HEK293 (cell line): ENCODE results near the gene TUBD1.

Experiments
- CTCF ChIA-PET: fragments of 350-600 bp; formaldehyde crosslinking; extraction: SDS; loops from one replicate; lab custom pipeline; 2021; ENCODE audit warnings: antibody characterized with exemption; lab: Yijun Ruan, JAX
- POLR2A ChIA-PET: fragments of 300-600 bp; formaldehyde crosslinking; extraction: SDS; loops from one replicate; lab custom pipeline; 2020; ENCODE audit warnings: antibody characterized with exemption, inconsistent platforms; lab: Yijun Ruan, JAX
- H3K27ac ChIP-seq: fragments of 200-500 bp; sonication (Bioruptor generic); 2 replicates; pipeline ENCODE4 v1.5.1; 2014; ENCODE audit warnings: low read depth, low read length, control low read depth, inconsistent platforms; ENCODE audit errors: extremely low read depth
- H3K36me3 ChIP-seq, 2 experiments: fragments of 200-500 bp in 1 of 2; sonication (Bioruptor generic) in 1 of 2; 1 replicate in 1 of 2; 2 replicates in 1 of 2; pipeline ENCODE4 v1.5.1; 2014 to 2017; ENCODE audit warnings: inconsistent platforms in 2 of 2, low read length in 2 of 2; ENCODE audit not compliant: control insufficient read depth in 2 of 2, insufficient read depth in 1 of 2
- H3K4me1 ChIP-seq: fragments of 200-500 bp; sonication (Bioruptor generic); 2 replicates; pipeline ENCODE4 v1.5.1; 2014; ENCODE audit warnings: mild to moderate bottlenecking, low read length, inconsistent platforms; ENCODE audit not compliant: control insufficient read depth, insufficient read depth
- H3K4me3 ChIP-seq: 2 replicates; pipeline ENCODE4 v1.5.1; 2011; ENCODE audit warnings: low read depth, mild to moderate bottlenecking, control low read depth, low read length, moderate library complexity
- H3K9me3 ChIP-seq: fragments of 200-500 bp; sonication (Bioruptor generic); 2 replicates; pipeline ENCODE4 v1.5.1; 2014; ENCODE audit warnings: low read depth, low read length, inconsistent platforms; ENCODE audit not compliant: control insufficient read depth, insufficient read depth
- HOXC10 ChIP-seq: sonication (generic); formaldehyde crosslinking; IDR thresholded peaks from 2 replicates; pipeline ENCODE4 v1.8.1; 2023; ENCODE audit warnings: mild to moderate bottlenecking, missing genetic modification reagents
- IKZF3 ChIP-seq: fragments of 450-650 bp; IDR thresholded peaks from 2 replicates; pipeline ENCODE4 v1.5.0; 2018; ENCODE audit warnings: missing biosample characterization, mild to moderate bottlenecking, missing genetic modification characterization, moderate library complexity
- MEIS1 ChIP-seq: sonication (generic); formaldehyde crosslinking; IDR thresholded peaks from 2 replicates; pipeline ENCODE4 v1.8.1; 2022; ENCODE audit warnings: missing genetic modification reagents, mild to moderate bottlenecking, borderline replicate concordance
- PRDM1 ChIP-seq: fragments of 450-650 bp; formaldehyde crosslinking; IDR thresholded peaks from 2 replicates; pipeline ENCODE4; 2016; ENCODE audit warnings: missing biosample characterization, missing genetic modification characterization
- SP7 ChIP-seq: fragments of 450-650 bp; formaldehyde crosslinking; IDR thresholded peaks from 2 replicates; pipeline ENCODE4 v1.5.1; 2016; ENCODE audit warnings: missing biosample characterization, missing genetic modification characterization
- ZNF24 ChIP-seq: fragments of 450-650 bp; formaldehyde crosslinking; IDR thresholded peaks from 2 replicates; pipeline ENCODE4 v1.5.1; 2016; ENCODE audit warnings: missing biosample characterization, missing genetic modification characterization
- ZNF302 ChIP-seq: fragments of 450-650 bp; formaldehyde crosslinking; IDR thresholded peaks from 2 replicates; pipeline ENCODE4 v1.5.1; 2016; ENCODE audit warnings: missing biosample characterization, missing genetic modification characterization, low read depth
- ZNF518A ChIP-seq: fragments of 450-650 bp; formaldehyde crosslinking; conservative IDR thresholded peaks from 2 replicates; pipeline ENCODE4 v1.5.1; 2016; ENCODE audit warnings: low read depth, missing biosample characterization, missing genetic modification characterization
- ZNF549 ChIP-seq: fragments of 450-650 bp; IDR thresholded peaks from 2 replicates; pipeline ENCODE4 v1.5.1; 2018; ENCODE audit warnings: missing biosample characterization, missing genetic modification characterization, mild to moderate bottlenecking, inconsistent platforms, moderate library complexity
- ZNF580 ChIP-seq: fragments of 450-650 bp; formaldehyde crosslinking; IDR thresholded peaks from 2 replicates; pipeline ENCODE4 v1.5.1; 2016; ENCODE audit warnings: missing biosample characterization, missing genetic modification characterization
- ZNF639 ChIP-seq: fragments of 450-650 bp; formaldehyde crosslinking; IDR thresholded peaks from 2 replicates; pipeline ENCODE4 v1.5.1; 2016; ENCODE audit warnings: missing biosample characterization, missing genetic modification characterization
- TF ChIP-seq, protein P1 (sequence below): fragments of 450-650 bp; formaldehyde crosslinking; IDR thresholded peaks from 2 replicates; pipeline ENCODE4 v1.5.1; 2017; ENCODE audit warnings: missing biosample characterization, missing genetic modification characterization

Gene TUBD1

GRCh38 chr17:59840329-59841090 lies 52.2 kb downstream of the TUBD1 start:
- H3K4me3 ChIP-seq, result peak overlapping the region; percentile 70
- POLR2A ChIA-PET, result interaction anchor here (0.5 to 4.5 kb wide), 9 partner anchors 10 to 133 kb away, joined by 3 to 23 read pairs (median 4); partner anchors contain the start of genes PTRH2 and VMP1
- no peaks in the 10 kb centered on the region for H3K9me3 ChIP-seq
- H3K4me1 ChIP-seq, result peaks cover 24% of the 10 kb centered on the region
- peaks cover 0 to 27% of the 10 kb centered on the region in 2 experiments; a peak in 1 of 3 replicates for H3K36me3 ChIP-seq
- H3K27ac ChIP-seq, result peak overlapping the region; percentile 95
- CTCF ChIA-PET, result interaction anchor here (0.8 to 7.7 kb wide), 5 partner anchors 56 to 97 kb away, joined by 3 to 73 read pairs (median 3); no protein-coding TSS in a partner anchor
- TF ChIP-seq PRDM1 (tag by site-specific recombination), result peak; percentile 44; the same call in 1 of the 2 replicates
- TF ChIP-seq, protein P1, sequence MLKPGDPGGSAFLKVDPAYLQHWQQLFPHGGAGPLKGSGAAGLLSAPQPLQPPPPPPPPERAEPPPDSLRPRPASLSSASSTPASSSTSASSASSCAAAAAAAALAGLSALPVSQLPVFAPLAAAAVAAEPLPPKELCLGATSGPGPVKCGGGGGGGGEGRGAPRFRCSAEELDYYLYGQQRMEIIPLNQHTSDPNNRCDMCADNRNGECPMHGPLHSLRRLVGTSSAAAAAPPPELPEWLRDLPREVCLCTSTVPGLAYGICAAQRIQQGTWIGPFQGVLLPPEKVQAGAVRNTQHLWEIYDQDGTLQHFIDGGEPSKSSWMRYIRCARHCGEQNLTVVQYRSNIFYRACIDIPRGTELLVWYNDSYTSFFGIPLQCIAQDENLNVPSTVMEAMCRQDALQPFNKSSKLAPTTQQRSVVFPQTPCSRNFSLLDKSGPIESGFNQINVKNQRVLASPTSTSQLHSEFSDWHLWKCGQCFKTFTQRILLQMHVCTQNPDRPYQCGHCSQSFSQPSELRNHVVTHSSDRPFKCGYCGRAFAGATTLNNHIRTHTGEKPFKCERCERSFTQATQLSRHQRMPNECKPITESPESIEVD (tag by site-specific recombination), result peak; percentile 6; the same call in 1 of the 2 replicates
- TF ChIP-seq ZNF549 (tag by site-specific recombination), result no peak

- H3K4me1 ChIP-seq, result peaks cover 17% of the 10 kb centered on the region
- no peaks in the 10 kb centered on the region for H3K9me3 ChIP-seq
- peaks cover 0 to 27% of the 10 kb centered on the region in 2 experiments; a peak in 1 of 3 replicates for H3K36me3 ChIP-seq
- ChIA-PET POLR2A (interaction anchor here (0.6 to 4.5 kb wide), 14 partner anchors 9 to 132 kb away, joined by 3 to 63 read pairs (median 4); partner anchors contain the start of genes PTRH2, TUBD1 and VMP1), CTCF (interaction anchor here (0.6 to 7.7 kb wide), 18 partner anchors 14 to 516 kb away, joined by 3 to 73 read pairs (median 3); partner anchors contain the start of gene RPS6KB1)
- peak overlapping the region; percentile 70 for H3K4me3 ChIP-seq
- no peak for TF ChIP-seq MEIS1 (CRISPR knock-in tag)
- TF ChIP-seq IKZF3 (tag by site-specific recombination), result peak; percentile 55; the same call in 1 of the 2 replicates
- peak overlapping the region; percentile 95 for H3K27ac ChIP-seq
These were observed 53.0 kb downstream of the TUBD1 start for GRCh38 chr17:59839651-59840328.

GRCh38 chr17:59838052-59838916 lies 54.5 kb downstream of the TUBD1 start:
- Histone ChIP-seq H3K36me3 (peaks cover 0 to 27% of the 10 kb centered on the region in 2 experiments; a peak in 2 of 3 replicates), H3K4me1 (peaks cover 17% of the 10 kb centered on the region), H3K9me3 (no peaks in the 10 kb centered on the region), H3K27ac (peak overlapping the region; percentile 95), H3K4me3 (peak overlapping the region; percentile 70)
- CTCF ChIA-PET, result interaction anchor here (0.5 to 3.4 kb wide), 14 partner anchors 9 to 320 kb away, joined by 3 to 48 read pairs (median 4); no protein-coding TSS in a partner anchor
- POLR2A ChIA-PET, result interaction anchor here (0.6 to 3.6 kb wide), 30 partner anchors 8 to 1433 kb away, joined by 3 to 63 read pairs (median 5); partner anchors contain the start of genes PTRH2, RPS6KB1, TUBD1 and VMP1
- TF ChIP-seq SP7 (tag by site-specific recombination) (no peak; the same call in 1 of the 2 replicates), HOXC10 (CRISPR knock-in tag) (no peak), ZNF302 (tag by site-specific recombination) (no peak), ZNF24 (tag by site-specific recombination) (0 out of 2 replicates have a peak, but pooled peaks have one; percentile 8), ZNF518A (tag by site-specific recombination) (no peak), ZNF580 (no peak), ZNF639 (tag by site-specific recombination) (0 out of 2 replicates have a peak, but pooled peaks have one; percentile 61)
